ENCODE data around the gene KIF6. TPM values are rescaled to one million over a fixed set of nuclear protein-coding genes. Genes with fewer than 3 reads are reported as not detected.
"Not testable (repeated sequence)": the region's sequence is repeated elsewhere in the genome, so short reads cannot be mapped to it uniquely, and the experiment has no call there.

Gene KIF6
- total RNA-seq, 2 donors from 2014 or later, result 0.09 to 0.97 TPM

GRCh38 chr6:39292637-39293036 lies 432.6 kb downstream of the KIF6 start:
- Histone ChIP-seq H3K27ac (no peak overlapping the region), H3K4me3 (no peak overlapping the region), H3K9me3 (no peaks in the 10 kb centered on the region), H3K4me1 (replicated peaks) (no peaks in the 10 kb centered on the region), H3K36me3 (no peaks in the 10 kb centered on the region), H3K27me3 (replicated peaks; ENCODE audit: insufficient read depth) (no peaks in the 10 kb centered on the region)
- WGBS, result 92% methylated on average over 6 of the region's 6 CpGs
- DNase-seq (ENCODE audit: low spot score), result no peak
- TF ChIP-seq POLR2AphosphoS5 (IDR thresholded peaks at IDR 0.05) (no peak), POLR2A (IDR thresholded peaks at IDR 0.05) (no peak), CTCF (IDR thresholded peaks at IDR 0.05) (no peak)
- intact Hi-C loops (cut with DNase I), result no loop called here

GRCh38 chr6:39289490-39289889 lies 435.7 kb downstream of the KIF6 start:
- H3K9me3 ChIP-seq, result no peaks in the 10 kb centered on the region
- intact Hi-C loops (cut with DNase I), result no loop called here
- TF ChIP-seq CTCF (IDR thresholded peaks at IDR 0.05) (no peak), POLR2A (IDR thresholded peaks at IDR 0.05) (no peak), POLR2AphosphoS5 (IDR thresholded peaks at IDR 0.05) (no peak)
- DNase-seq (ENCODE audit: low spot score), result no peak
- H3K4me1 ChIP-seq (replicated peaks), result no peaks in the 10 kb centered on the region
- 79% methylated on average over 2 of the region's 2 CpGs for WGBS
- H3K4me3 ChIP-seq, result no peak overlapping the region
- H3K27me3 ChIP-seq (replicated peaks; ENCODE audit: insufficient read depth), result no peaks in the 10 kb centered on the region
- H3K27ac ChIP-seq, result no peak overlapping the region
- H3K36me3 ChIP-seq, result no peaks in the 10 kb centered on the region

- TF ChIP-seq CTCF (IDR thresholded peaks at IDR 0.05), result no peak
- no peak for TF ChIP-seq POLR2AphosphoS5 (IDR thresholded peaks at IDR 0.05)
- no peak for TF ChIP-seq POLR2A (IDR thresholded peaks at IDR 0.05)
- Histone ChIP-seq H3K9me3 (no peaks in the 10 kb centered on the region), H3K36me3 (no peaks in the 10 kb centered on the region), H3K4me3 (no peak overlapping the region), H3K27ac (no peak overlapping the region), H3K4me1 (replicated peaks) (no peaks in the 10 kb centered on the region), H3K27me3 (replicated peaks; ENCODE audit: insufficient read depth) (no peaks in the 10 kb centered on the region)
- no peak for DNase-seq (ENCODE audit: low spot score)
- WGBS, result 79% methylated on average over 3 of the region's 3 CpGs
- intact Hi-C loops (cut with DNase I), result no loop called here
Measured at GRCh38 chr6:39287601-39288000, 437.6 kb downstream of the KIF6 start.

DNA sequence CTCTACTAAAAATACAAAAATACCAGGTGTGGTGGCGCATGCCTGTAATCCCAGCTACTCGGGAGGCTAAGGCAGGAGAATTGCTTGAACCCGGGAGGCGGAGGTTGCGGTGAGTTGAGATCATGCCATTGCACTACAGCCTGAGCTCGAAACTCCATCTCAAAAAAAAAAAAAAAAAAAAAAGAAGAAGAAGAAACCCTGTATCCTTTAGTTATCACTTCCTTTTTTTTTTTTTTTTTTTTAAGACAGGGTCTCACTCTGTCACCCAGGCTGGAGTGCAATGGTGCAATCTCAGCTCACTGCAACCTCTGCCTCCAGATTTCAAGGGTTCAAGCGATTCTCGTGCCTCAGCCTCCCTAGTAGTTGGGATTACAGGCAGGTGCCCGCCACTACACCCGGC lies 438.6 kb downstream of the KIF6 start:
- intact Hi-C loops (cut with DNase I); H3K9me3 ChIP-seq; DNase-seq (ENCODE audit: low spot score); H3K27me3 ChIP-seq (replicated peaks; ENCODE audit: insufficient read depth); H3K36me3 ChIP-seq; H3K27ac ChIP-seq; H3K4me3 ChIP-seq; H3K4me1 ChIP-seq (replicated peaks): not testable (repeated sequence)
- 85% methylated on average over 8 of the region's 10 CpGs for WGBS

DNA sequence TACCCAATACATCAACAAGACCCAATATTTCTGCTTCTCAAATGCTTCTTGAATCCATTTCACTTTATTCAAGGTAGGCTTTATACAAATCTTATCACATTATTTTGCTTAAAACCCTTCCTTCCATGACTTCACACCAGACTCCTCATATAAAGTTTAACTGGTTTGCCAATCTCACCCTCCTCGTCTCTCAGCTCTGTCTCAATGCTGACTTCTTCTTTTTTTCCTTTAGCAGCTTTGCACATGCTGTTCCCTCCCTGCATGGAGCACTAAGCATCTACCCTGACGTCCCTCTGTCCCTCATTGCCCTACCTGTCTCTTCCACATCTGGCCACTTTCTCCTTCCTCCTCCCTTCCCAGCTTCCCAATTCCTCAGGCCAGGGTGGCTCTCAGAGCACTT lies 442.4 kb downstream of the KIF6 start:
- WGBS, result 71% methylated on average over 2 of the region's 2 CpGs

More for the DNA sequence above, 442.4 kb downstream of the KIF6 start:
- H3K36me3 ChIP-seq, result no peaks in the 10 kb centered on the region
- no peak for DNase-seq (ENCODE audit: low spot score)
- intact Hi-C loops (cut with DNase I), result no loop called here
- no peaks in the 10 kb centered on the region for H3K4me1 ChIP-seq (replicated peaks)
- H3K9me3 ChIP-seq, result no peaks in the 10 kb centered on the region
- no peak overlapping the region for H3K4me3 ChIP-seq
- no peak overlapping the region for H3K27ac ChIP-seq
- no peaks in the 10 kb centered on the region for H3K27me3 ChIP-seq (replicated peaks; ENCODE audit: insufficient read depth)
- TF ChIP-seq CTCF (IDR thresholded peaks at IDR 0.05) (no peak), POLR2AphosphoS5 (IDR thresholded peaks at IDR 0.05) (no peak), POLR2A (IDR thresholded peaks at IDR 0.05) (no peak)
